ENCODE results near the gene NFU1. TPM values are rescaled to one million over a fixed set of nuclear protein-coding genes. Genes with fewer than 3 reads are reported as not detected.
A peak's percentile ranks its signal among the peaks of the same experiment; 100 is the strongest.

Gene NFU1
- total and polyA plus RNA-seq, 2 of the 13 experiments (the other 11 are each of a cell fraction or from before 2014, with no cell fraction given): 39.1 to 84.0 TPM

DNA sequence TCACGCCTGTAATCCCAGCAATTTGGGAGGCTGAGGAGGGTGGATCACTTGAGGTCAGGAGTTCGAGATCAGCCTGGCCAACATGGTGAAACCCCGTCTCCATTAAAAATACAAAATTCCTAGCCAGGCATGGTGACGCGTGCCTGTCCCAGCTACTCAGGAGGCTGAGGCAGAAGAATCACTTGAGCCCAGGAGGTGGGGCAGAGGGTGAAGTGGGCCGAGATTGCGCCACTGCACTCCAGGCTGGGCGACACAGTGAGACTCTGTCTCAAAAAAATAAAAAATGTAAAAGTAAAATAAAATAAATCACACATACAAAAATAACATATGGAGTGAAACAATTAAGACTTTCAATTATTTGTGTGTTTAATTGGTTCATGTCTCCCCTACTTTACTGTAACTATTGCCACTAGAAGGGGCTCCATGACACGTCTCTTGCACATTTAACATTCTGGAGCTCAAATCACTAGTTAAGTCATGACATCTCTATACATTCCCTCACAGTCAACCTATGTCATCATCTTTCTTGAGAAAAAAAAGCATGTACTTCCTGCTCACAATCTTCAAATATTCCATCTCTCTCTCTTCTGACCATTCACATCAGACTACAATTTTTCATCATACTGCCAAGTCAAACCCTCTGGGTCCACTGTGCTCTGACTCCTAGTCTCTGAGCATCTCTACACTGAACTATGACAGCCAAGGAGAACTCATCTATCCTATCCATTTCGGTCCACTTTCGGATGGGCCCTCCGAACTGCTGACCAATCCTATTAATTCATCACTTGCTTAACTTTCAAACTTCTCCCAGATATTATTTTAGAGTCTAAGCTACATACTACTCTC, 56.9 kb downstream of the NFU1 start (continued):
- TF ChIP-seq UBTF (CRISPR knock-in tag; IDR thresholded peaks at IDR 0.05) (no peak), FOSL1 (CRISPR knock-in tag; IDR thresholded peaks at IDR 0.05; ENCODE audit: borderline replicate concordance) (no peak), ZSCAN30 (CRISPR knock-in tag; IDR thresholded peaks at IDR 0.05) (no peak), CREB1 (IDR thresholded peaks at IDR 0.05) (peak; percentile 11; the same call in 1 of the 2 replicates), CREB1 (CRISPR knock-in tag; IDR thresholded peaks at IDR 0.05) (no peak), ZNF792 (CRISPR knock-in tag; IDR thresholded peaks at IDR 0.05) (no peak), ATAD3A (CRISPR knock-in tag; IDR thresholded peaks at IDR 0.05) (no peak), ZNF121 (CRISPR knock-in tag; IDR thresholded peaks at IDR 0.05) (peak; percentile 67; the same call in 1 of the 2 replicates), POLR2AphosphoS2 (IDR thresholded peaks at IDR 0.05; ENCODE audit: low read depth, low read length) (no peak)

DNA sequence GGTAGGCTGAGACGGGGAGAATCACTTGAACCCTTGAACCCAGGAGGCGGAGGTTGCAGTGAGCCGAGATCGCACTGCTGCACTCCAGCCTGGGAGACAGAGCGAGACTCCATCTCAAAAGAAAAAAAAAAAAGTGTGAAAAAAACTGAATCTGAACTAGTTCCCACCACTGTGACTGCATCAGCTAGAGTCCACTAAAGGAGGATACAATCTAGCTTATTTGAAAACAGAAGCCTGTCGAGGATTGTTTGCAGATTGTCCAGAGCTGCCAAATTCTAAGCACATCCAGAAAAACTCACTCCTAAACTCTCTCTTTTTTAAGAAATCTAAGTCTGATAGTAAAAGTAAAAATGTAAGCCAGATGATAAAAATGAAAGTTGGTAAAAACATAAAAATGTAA, 60.8 kb downstream of the NFU1 start:
- Histone ChIP-seq H3K36me3 (replicated peaks in 1 of 2; ENCODE audit: control insufficient read depth in 1 of 2, insufficient read depth in 2 of 2, low read length in 2 of 2) (peaks cover 17 to 33% of the 10 kb centered on the region in 2 experiments), H3K9ac (ENCODE audit: insufficient read depth, low read depth, low read length) (no peak overlapping the region), H3K27me3 (ENCODE audit: control insufficient read depth in 1 of 2, insufficient read depth in 2 of 2, low read length in 2 of 2) (no peaks in the 10 kb centered on the region), H3K9me3 (ENCODE audit: low read length) (no peaks in the 10 kb centered on the region), H4K20me1 (ENCODE audit: insufficient read depth, low read length) (peaks cover 70% of the 10 kb centered on the region), H3K27ac (ENCODE audit: extremely low read length, insufficient read depth, low read length) (no peak overlapping the region), H2AFZ (ENCODE audit: low read length) (no peak overlapping the region), H3K79me2 (ENCODE audit: insufficient read depth, low read length) (peaks cover 77% of the 10 kb centered on the region), H3K4me2 (ENCODE audit: low read depth, low read length) (no peak overlapping the region), H3K4me3 (replicated peaks in 1 of 3; ENCODE audit: insufficient read depth in 1 of 3, low read depth in 2 of 3, low read length in 3 of 3) (no peak overlapping the region), H3K4me1 (ENCODE audit: insufficient read depth, low read length) (peaks cover 9% of the 10 kb centered on the region)
- in situ Hi-C loops (cut with HindIII; ENCODE audit: extremely low pct_ligation_motif_present, low pct_unique_long_range_greater_than_20kb): no loop called here
- no peak for DNase-seq (ENCODE audit: low spot score)
- no peak for FAIRE-seq
- WGBS (ENCODE audit: low lambda C conversion rate): 92% methylated on average over 6 of the region's 6 CpGs
- POLR2A ChIA-PET: interaction anchor here (0.7 kb wide), 1 partner anchor 453 kb away, joined by 3 read pairs; no protein-coding TSS in a partner anchor
- CTCF ChIA-PET (ENCODE audit: low intra/inter-chr PET ratio, low total read pairs): no interaction called here
- intact Hi-C loops (cut with micrococcal nuclease; ENCODE audit: unreplicated experiment): loop anchor here (10.0 kb wide), 1 partner anchor 338 kb away; no protein-coding TSS in a partner anchor
- no TSS peak for BruUV-seq (replicated peaks)
- peak; percentile 24; the same call in 1 of the 3 replicates for ATAC-seq
- no peak for TF ChIP-seq KLF15 (CRISPR knock-in tag; IDR thresholded peaks at IDR 0.05; ENCODE audit: borderline replicate concordance)
- TF ChIP-seq ZNF572 (CRISPR knock-in tag; IDR thresholded peaks at IDR 0.05): no peak
- TF ChIP-seq NFAT5 (CRISPR knock-in tag; IDR thresholded peaks at IDR 0.05): no peak
- TF ChIP-seq ARNTL (CRISPR knock-in tag; IDR thresholded peaks at IDR 0.05): no peak
- no peak for TF ChIP-seq RNF2 (conservative IDR thresholded peaks at IDR 0.05; ENCODE audit: low read depth)
- no peak for TF ChIP-seq ZFX (CRISPR knock-in tag; IDR thresholded peaks at IDR 0.05; ENCODE audit: low read depth)

Data from HepG2 (cell line).